ENCODE data around the gene RRP36.

RRP36 gene

DNA sequence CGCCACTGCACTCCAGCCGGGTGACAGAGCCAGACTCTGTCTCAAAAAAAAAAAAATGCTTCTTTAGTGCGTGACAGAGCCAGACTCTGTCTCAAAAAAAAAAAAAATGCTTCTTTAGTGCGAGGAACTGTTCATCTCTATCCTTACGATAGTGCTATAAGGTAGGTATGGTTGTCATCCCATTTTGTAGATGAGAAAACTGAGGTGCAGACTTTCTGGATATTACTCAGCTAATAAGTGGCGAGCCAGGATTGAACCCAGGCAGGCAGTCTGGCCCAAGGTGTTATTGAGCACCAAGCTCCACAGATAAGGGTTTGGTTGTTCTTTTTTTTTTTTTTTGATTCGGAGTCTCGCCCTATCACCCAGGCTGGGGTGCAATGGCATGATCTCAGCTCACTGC, 19.6 kb upstream of the RRP36 start:
- H3K4me3 ChIP-seq (replicated peaks; ENCODE audit: low read depth, low read length) = no peak overlapping the region
- no peaks in the 10 kb centered on the region for H3K27me3 ChIP-seq (replicated peaks; ENCODE audit: control insufficient read depth, insufficient read depth, low read length)
- DNase-seq (ENCODE audit: extremely low read depth, insufficient read length) = no peak
- TF ChIP-seq, protein P1, sequence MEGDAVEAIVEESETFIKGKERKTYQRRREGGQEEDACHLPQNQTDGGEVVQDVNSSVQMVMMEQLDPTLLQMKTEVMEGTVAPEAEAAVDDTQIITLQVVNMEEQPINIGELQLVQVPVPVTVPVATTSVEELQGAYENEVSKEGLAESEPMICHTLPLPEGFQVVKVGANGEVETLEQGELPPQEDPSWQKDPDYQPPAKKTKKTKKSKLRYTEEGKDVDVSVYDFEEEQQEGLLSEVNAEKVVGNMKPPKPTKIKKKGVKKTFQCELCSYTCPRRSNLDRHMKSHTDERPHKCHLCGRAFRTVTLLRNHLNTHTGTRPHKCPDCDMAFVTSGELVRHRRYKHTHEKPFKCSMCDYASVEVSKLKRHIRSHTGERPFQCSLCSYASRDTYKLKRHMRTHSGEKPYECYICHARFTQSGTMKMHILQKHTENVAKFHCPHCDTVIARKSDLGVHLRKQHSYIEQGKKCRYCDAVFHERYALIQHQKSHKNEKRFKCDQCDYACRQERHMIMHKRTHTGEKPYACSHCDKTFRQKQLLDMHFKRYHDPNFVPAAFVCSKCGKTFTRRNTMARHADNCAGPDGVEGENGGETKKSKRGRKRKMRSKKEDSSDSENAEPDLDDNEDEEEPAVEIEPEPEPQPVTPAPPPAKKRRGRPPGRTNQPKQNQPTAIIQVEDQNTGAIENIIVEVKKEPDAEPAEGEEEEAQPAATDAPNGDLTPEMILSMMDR (IDR thresholded peaks at IDR 0.05; ENCODE audit: insufficient read depth, low read length, poor library complexity, severe bottlenecking) = no peak
- peaks cover 2% of the 10 kb centered on the region; the same call in 1 of the 2 replicates for H3K36me3 ChIP-seq (ENCODE audit: control insufficient read depth, insufficient read depth, low read length)

DNA sequence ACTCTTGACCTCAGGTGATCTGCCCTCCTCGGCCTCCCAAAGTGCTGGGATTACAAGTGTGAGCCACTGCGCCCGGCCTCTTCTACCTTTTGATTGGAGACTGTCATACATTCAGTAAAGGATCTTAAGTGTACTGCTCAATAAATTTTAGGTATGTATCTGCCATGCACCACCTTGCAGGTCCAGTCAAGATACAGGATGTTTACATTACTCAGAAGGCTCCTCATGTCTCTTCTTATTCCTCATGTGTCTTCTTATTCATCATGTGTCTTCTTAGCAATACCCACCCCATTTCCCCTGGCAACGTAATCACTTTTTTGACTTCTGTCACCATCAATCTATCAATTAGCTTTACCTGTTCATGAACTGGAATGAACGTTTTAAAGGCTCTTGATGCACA, 15.6 kb upstream of the RRP36 start:
- Histone ChIP-seq H3K27me3 (replicated peaks; ENCODE audit: control insufficient read depth, insufficient read depth, low read length) (no peaks in the 10 kb centered on the region), H3K36me3 (ENCODE audit: control insufficient read depth, insufficient read depth, low read length) (peaks cover 17% of the 10 kb centered on the region), H3K4me3 (replicated peaks; ENCODE audit: low read depth, low read length) (no peak overlapping the region)
- TF ChIP-seq, protein P1 (IDR thresholded peaks at IDR 0.05; ENCODE audit: insufficient read depth, low read length, poor library complexity, severe bottlenecking) = no peak
- no peak for DNase-seq (ENCODE audit: extremely low read depth, insufficient read length)

DNA sequence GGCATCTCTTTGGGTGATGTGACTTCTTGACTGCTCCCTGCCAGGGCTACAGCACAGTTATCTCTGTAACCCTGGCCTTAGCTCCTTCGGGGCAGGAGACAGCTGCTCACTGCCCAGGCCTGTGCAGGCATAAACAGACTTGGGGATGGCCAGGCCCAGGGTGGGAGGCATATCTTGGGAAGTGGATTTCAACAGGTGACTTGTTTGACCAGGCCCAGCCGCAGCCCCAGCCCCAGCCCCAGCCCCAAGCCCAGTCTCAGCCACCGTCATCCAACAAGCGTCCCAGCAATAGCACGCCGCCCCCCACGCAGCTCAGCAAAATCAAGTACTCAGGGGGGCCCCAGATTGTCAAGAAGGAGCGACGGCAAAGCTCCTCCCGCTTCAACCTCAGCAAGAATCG, 15.2 kb upstream of the RRP36 start:
- H3K4me3 ChIP-seq (replicated peaks; ENCODE audit: low read depth, low read length) = no peak overlapping the region
- peaks cover 21% of the 10 kb centered on the region for H3K36me3 ChIP-seq (ENCODE audit: control insufficient read depth, insufficient read depth, low read length)
- TF ChIP-seq, protein P1 (IDR thresholded peaks at IDR 0.05; ENCODE audit: insufficient read depth, low read length, poor library complexity, severe bottlenecking) = no peak
- no peaks in the 10 kb centered on the region for H3K27me3 ChIP-seq (replicated peaks; ENCODE audit: control insufficient read depth, insufficient read depth, low read length)
- no peak for DNase-seq (ENCODE audit: extremely low read depth, insufficient read length)

DNA sequence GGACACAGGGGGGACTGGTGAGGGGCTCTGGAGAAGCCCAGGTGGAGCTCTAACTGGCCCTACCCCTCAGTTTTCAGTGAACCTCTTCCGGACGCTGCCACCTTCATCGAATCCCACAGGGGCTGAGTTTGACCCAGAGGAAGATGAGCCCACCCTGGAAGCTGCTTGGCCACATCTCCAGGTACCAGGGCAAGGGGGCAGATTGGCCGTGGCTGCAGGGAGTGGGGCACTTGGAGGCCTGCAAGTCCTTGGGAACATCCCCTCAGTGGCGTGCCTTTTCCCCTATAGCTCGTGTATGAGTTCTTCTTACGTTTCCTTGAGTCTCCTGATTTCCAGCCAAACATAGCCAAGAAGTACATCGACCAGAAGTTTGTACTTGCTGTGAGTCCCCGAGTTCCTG, 14.3 kb upstream of the RRP36 start:
- DNase-seq (ENCODE audit: extremely low read depth, insufficient read length) = no peak
- H3K27me3 ChIP-seq (replicated peaks; ENCODE audit: control insufficient read depth, insufficient read depth, low read length) = no peaks in the 10 kb centered on the region
- TF ChIP-seq, protein P1 (IDR thresholded peaks at IDR 0.05; ENCODE audit: insufficient read depth, low read length, poor library complexity, severe bottlenecking) = no peak
- H3K36me3 ChIP-seq (ENCODE audit: control insufficient read depth, insufficient read depth, low read length) = peaks cover 27% of the 10 kb centered on the region
- no peak overlapping the region for H3K4me3 ChIP-seq (replicated peaks; ENCODE audit: low read depth, low read length)

DNA sequence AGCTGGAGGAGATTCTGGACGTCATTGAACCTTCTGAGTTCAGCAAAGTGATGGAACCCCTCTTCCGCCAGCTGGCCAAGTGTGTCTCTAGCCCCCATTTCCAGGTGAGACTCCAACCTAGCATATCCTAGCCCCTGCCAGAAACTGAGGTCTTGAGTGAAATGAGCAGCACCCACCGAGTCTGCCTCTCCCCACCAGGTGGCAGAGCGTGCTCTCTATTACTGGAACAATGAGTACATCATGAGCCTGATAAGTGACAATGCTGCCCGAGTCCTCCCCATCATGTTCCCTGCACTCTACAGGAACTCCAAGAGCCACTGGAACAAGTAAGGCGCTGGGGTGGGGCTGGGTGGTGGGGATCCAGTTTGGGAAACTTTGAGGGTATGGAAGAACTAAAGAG, 12.3 kb upstream of the RRP36 start:
- no peak for DNase-seq (ENCODE audit: extremely low read depth, insufficient read length)
- no peak overlapping the region for H3K4me3 ChIP-seq (replicated peaks; ENCODE audit: low read depth, low read length)
- H3K27me3 ChIP-seq (replicated peaks; ENCODE audit: control insufficient read depth, insufficient read depth, low read length) = no peaks in the 10 kb centered on the region
- peaks cover 30% of the 10 kb centered on the region for H3K36me3 ChIP-seq (ENCODE audit: control insufficient read depth, insufficient read depth, low read length)
- TF ChIP-seq, protein P1 (IDR thresholded peaks at IDR 0.05; ENCODE audit: insufficient read depth, low read length, poor library complexity, severe bottlenecking) = peak; percentile 62

DNA sequence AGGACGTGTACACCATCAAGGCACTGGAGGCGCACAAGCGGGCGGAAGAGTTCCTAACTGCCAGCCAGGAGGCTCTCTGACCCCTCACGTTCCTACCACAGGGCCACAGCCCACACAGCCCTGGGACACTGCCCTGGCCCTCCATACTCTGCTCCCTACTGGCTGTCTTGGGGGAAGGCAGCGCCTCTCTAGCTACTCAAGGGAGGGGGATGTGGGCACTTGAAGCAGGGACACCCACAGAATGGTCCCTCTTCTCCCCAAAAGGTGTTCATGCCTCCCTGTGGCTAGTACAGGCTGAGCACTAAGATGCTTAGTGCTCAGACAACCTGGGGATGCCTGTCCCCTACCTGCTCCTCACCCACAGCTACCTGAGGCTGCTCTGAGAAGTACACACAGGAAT, 10.2 kb upstream of the RRP36 start:
- DNase-seq (ENCODE audit: extremely low read depth, insufficient read length) = no peak
- no peak overlapping the region for H3K4me3 ChIP-seq (replicated peaks; ENCODE audit: low read depth, low read length)
- no peaks in the 10 kb centered on the region for H3K27me3 ChIP-seq (replicated peaks; ENCODE audit: control insufficient read depth, insufficient read depth, low read length)
- TF ChIP-seq, protein P1 (IDR thresholded peaks at IDR 0.05; ENCODE audit: insufficient read depth, low read length, poor library complexity, severe bottlenecking) = no peak
- peaks cover 30% of the 10 kb centered on the region for H3K36me3 ChIP-seq (ENCODE audit: control insufficient read depth, insufficient read depth, low read length)
